Loucy (cell line): ENCODE measurements around the gene FGGY.

Experiments used
- CTCF ChIP-seq: fragments of 200-600 bp; sonication (generic); conservative IDR thresholded peaks from 2 replicates; pipeline ENCODE4 v1.5.1; 2014; ENCODE audit warnings: mild to moderate bottlenecking, antibody characterized with exemption, low read length
- EZH2phosphoT487 ChIP-seq: fragments of 200-600 bp; IDR thresholded peaks from 2 replicates; pipeline ENCODE4 v1.6.1; 2018; ENCODE audit warnings: antibody characterized with exemption, mild to moderate bottlenecking, moderate library complexity, borderline replicate concordance

- no peak for TF ChIP-seq EZH2phosphoT487
- no peak for TF ChIP-seq CTCF
Measured at GRCh38 chr1:59528471-59528870, 231.6 kb downstream of the FGGY start.
